GM21529 (cell line): ENCODE results near the gene DIP2C.
"Not testable (repeated sequence)": the region's sequence is repeated elsewhere in the genome, so short reads cannot be mapped to it uniquely, and the experiment has no call there.

Experiments used
- ATAC-seq: cut with Tn5 transposase; IDR thresholded peaks from one replicate; pipeline ENCODE4 v1.9.1; 2021; ENCODE audit not compliant: unreplicated experiment

The DIP2C gene

GRCh38 chr10:485776-486175, 203.7 kb downstream of the DIP2C start:
- no peak for ATAC-seq

GRCh38 chr10:484925-485661, 204.4 kb downstream of the DIP2C start:
- peak; percentile 69 for ATAC-seq

- peak; percentile 66 for ATAC-seq
These were observed 205.0 kb downstream of the DIP2C start for GRCh38 chr10:484441-484924.

- ATAC-seq: no peak
These were observed 206.2 kb downstream of the DIP2C start for GRCh38 chr10:483261-483660.

- ATAC-seq: no peak
These were observed 206.6 kb downstream of the DIP2C start for GRCh38 chr10:482848-483247.

GRCh38 chr10:482051-482501, 207.4 kb downstream of the DIP2C start:
- ATAC-seq: no peak

GRCh38 chr10:481628-482027, 207.8 kb downstream of the DIP2C start:
- no peak for ATAC-seq

GRCh38 chr10:480928-481552, 208.4 kb downstream of the DIP2C start:
- no peak for ATAC-seq

GRCh38 chr10:480498-480927, 209.0 kb downstream of the DIP2C start:
- no peak for ATAC-seq

GRCh38 chr10:479706-480497, 209.6 kb downstream of the DIP2C start:
- ATAC-seq: not testable (repeated sequence)

- no peak for ATAC-seq
These were observed 210.8 kb downstream of the DIP2C start for GRCh38 chr10:478471-479245.

GRCh38 chr10:477620-478019, 211.8 kb downstream of the DIP2C start:
- ATAC-seq: no peak

GRCh38 chr10:476455-476780, 213.1 kb downstream of the DIP2C start:
- no peak for ATAC-seq

GRCh38 chr10:475709-476454, 213.6 kb downstream of the DIP2C start:
- ATAC-seq: no peak

- ATAC-seq: no peak
These were observed 214.5 kb downstream of the DIP2C start for GRCh38 chr10:474946-475345.

- no peak for ATAC-seq
These were observed 215.1 kb downstream of the DIP2C start for GRCh38 chr10:474406-474805.

- no peak for ATAC-seq
These were observed 217.1 kb downstream of the DIP2C start for GRCh38 chr10:472241-472910.

- ATAC-seq: no peak
These were observed 219.0 kb downstream of the DIP2C start for GRCh38 chr10:470339-471003.

- ATAC-seq: no peak
These were observed 219.5 kb downstream of the DIP2C start for GRCh38 chr10:469947-470338.
